ENCODE results near the gene TMEM52B. TPM values are rescaled to one million over a fixed set of nuclear protein-coding genes. Genes with fewer than 3 reads are reported as not detected.
"Not testable (repeated sequence)": the region's sequence is repeated elsewhere in the genome, so short reads cannot be mapped to it uniquely, and the experiment has no call there.

Gene TMEM52B
- total and polyA plus RNA-seq, 4 experiments from 2014 or later = not detected

GRCh38 chr12:10215436-10215835 lies 36.6 kb downstream of the TMEM52B start:
- peak overlapping the region in 5 of 7 donors; percentile 52 to 92 (median 61) for H3K27ac Mint-ChIP-seq
- no peaks in the 10 kb centered on the region for H3K9me3 Mint-ChIP-seq
- H3K4me1 ChIP-seq (ENCODE audit: insufficient read depth, low read length) = peaks cover 32% of the 10 kb centered on the region
- no peak overlapping the region for H3K27ac ChIP-seq (ENCODE audit: low read depth, low read length)
- no peaks in the 10 kb centered on the region for H3K27me3 Mint-ChIP-seq
- no peak for DNase-seq
- no peaks in the 10 kb centered on the region for H3K27me3 ChIP-seq (ENCODE audit: insufficient read depth, low read length)
- intact Hi-C loops (cut with micrococcal nuclease) = loop anchor here (10.0 kb wide), 2 partner anchors 601 to 1971 kb away; no protein-coding TSS in a partner anchor
- H3K36me3 Mint-ChIP-seq = peaks cover 4 to 29% of the 10 kb centered on the region in 2 donors
- ChIA-PET POLR2A (ENCODE audit: partially characterized antibody) (interaction anchor here (1.3 kb wide), 1 partner anchor 398 kb away, joined by 6 read pairs; the partner anchor contains the start of gene MAGOHB), CTCF (ENCODE audit: partially characterized antibody) (interaction anchor here (1.7 kb wide), 1 partner anchor 149 kb away, joined by 4 read pairs; no protein-coding TSS in a partner anchor)
- no peaks in the 10 kb centered on the region for H3K36me3 ChIP-seq (ENCODE audit: insufficient read depth, low read length)
- H3K4me3 Mint-ChIP-seq = peak overlapping the region in 6 of 8 donors; percentile 47 to 98 (median 90)
- no peak overlapping the region for H3K4me3 ChIP-seq (ENCODE audit: low read length in 2 of 2)
- H3K9me3 ChIP-seq (ENCODE audit: control insufficient read depth in 1 of 2, low read length in 2 of 2) = no peaks in the 10 kb centered on the region
- H3K4me1 Mint-ChIP-seq = peaks cover 19 to 44% (median 25%) of the 10 kb centered on the region in 4 donors

- DNase-seq = peak in 2 of 5 donors; percentile 14 to 37
- H3K4me1 ChIP-seq (ENCODE audit: insufficient read depth, low read length) = peaks cover 32% of the 10 kb centered on the region
- H3K27me3 ChIP-seq (ENCODE audit: insufficient read depth, low read length); H3K27me3 Mint-ChIP-seq; H3K4me3 ChIP-seq (ENCODE audit: low read length in 2 of 2); H3K36me3 ChIP-seq (ENCODE audit: insufficient read depth, low read length); H3K27ac ChIP-seq (ENCODE audit: low read depth, low read length); CTCF ChIA-PET (ENCODE audit: partially characterized antibody); H3K9me3 ChIP-seq (ENCODE audit: control insufficient read depth in 1 of 2, low read length in 2 of 2); H3K9me3 Mint-ChIP-seq: not testable (repeated sequence)
- peak overlapping the region in 1 of 7 donors; percentile 92 for H3K27ac Mint-ChIP-seq
- POLR2A ChIA-PET (ENCODE audit: partially characterized antibody) = interaction anchor here (1.1 kb wide), 1 partner anchor 458 kb away, joined by 3 read pairs; no protein-coding TSS in a partner anchor
- H3K4me1 Mint-ChIP-seq = peaks cover 19 to 44% (median 25%) of the 10 kb centered on the region in 4 donors
- peak overlapping the region in 1 of 8 donors; percentile 58 for H3K4me3 Mint-ChIP-seq
- peaks cover 9 to 34% of the 10 kb centered on the region in 2 donors for H3K36me3 Mint-ChIP-seq
- intact Hi-C loops (cut with micrococcal nuclease) = loop anchor here (10.0 kb wide), 2 partner anchors 601 to 1971 kb away; no protein-coding TSS in a partner anchor
Measured at GRCh38 chr12:10215946-10216345, 37.1 kb downstream of the TMEM52B start.

- peak overlapping the region in 1 of 7 donors; percentile 52 for H3K27ac Mint-ChIP-seq
- no peaks in the 10 kb centered on the region for H3K9me3 ChIP-seq (ENCODE audit: control insufficient read depth in 1 of 2, low read length in 2 of 2)
- CTCF ChIA-PET (ENCODE audit: partially characterized antibody) = interaction anchor here (0.9 to 1.4 kb wide), 2 partner anchors 17 to 64 kb away, joined by 3 read pairs; no protein-coding TSS in a partner anchor
- H3K4me1 ChIP-seq (ENCODE audit: insufficient read depth, low read length) = peaks cover 26% of the 10 kb centered on the region
- no peak overlapping the region for H3K27ac ChIP-seq (ENCODE audit: low read depth, low read length)
- H3K4me3 ChIP-seq (ENCODE audit: low read length in 2 of 2) = no peak overlapping the region
- peaks cover 24 to 48% of the 10 kb centered on the region in 2 donors for H3K36me3 Mint-ChIP-seq
- H3K4me1 Mint-ChIP-seq = peaks cover 17 to 32% (median 20%) of the 10 kb centered on the region in 4 donors
- POLR2A ChIA-PET (ENCODE audit: partially characterized antibody) = no interaction called here
- no peaks in the 10 kb centered on the region for H3K27me3 Mint-ChIP-seq
- intact Hi-C loops (cut with micrococcal nuclease) = loop anchor here (10.0 kb wide), 2 partner anchors 603 to 1973 kb away; no protein-coding TSS in a partner anchor
- DNase-seq = no peak
- H3K4me3 Mint-ChIP-seq = no peak overlapping the region
- H3K27me3 ChIP-seq (ENCODE audit: insufficient read depth, low read length) = no peaks in the 10 kb centered on the region
- peaks cover 0 to under 1% (median 0%) of the 10 kb centered on the region in 8 donors for H3K9me3 Mint-ChIP-seq
- H3K36me3 ChIP-seq (ENCODE audit: insufficient read depth, low read length) = peaks cover 9% of the 10 kb centered on the region
Measured at GRCh38 chr12:10218021-10218420, 39.2 kb downstream of the TMEM52B start.

GRCh38 chr12:10220398-10221077 lies 41.7 kb downstream of the TMEM52B start:
- Mint-ChIP-seq H3K4me3 (no peak overlapping the region), H3K9me3 (peaks cover 0 to 2% (median 0%) of the 10 kb centered on the region in 8 donors)
- peaks cover 9% of the 10 kb centered on the region for H3K36me3 ChIP-seq (ENCODE audit: insufficient read depth, low read length)

GRCh38 chr12:10221846-10222245 lies 43.0 kb downstream of the TMEM52B start:
- H3K4me3 Mint-ChIP-seq = no peak overlapping the region
- POLR2A ChIA-PET (ENCODE audit: partially characterized antibody) = no interaction called here

More at GRCh38 chr12:10220398-10221077, 41.7 kb downstream of the TMEM52B start:
- no peak overlapping the region for H3K27ac Mint-ChIP-seq
- peaks cover 2 to 7% (median 4%) of the 10 kb centered on the region in 4 donors for H3K4me1 Mint-ChIP-seq
- peaks cover 39 to 49% of the 10 kb centered on the region in 2 donors for H3K36me3 Mint-ChIP-seq
- POLR2A ChIA-PET (ENCODE audit: partially characterized antibody) = no interaction called here
- intact Hi-C loops (cut with micrococcal nuclease) = no loop called here
- no peak for DNase-seq
- peaks cover 7% of the 10 kb centered on the region for H3K4me1 ChIP-seq (ENCODE audit: insufficient read depth, low read length)
- H3K27me3 ChIP-seq (ENCODE audit: insufficient read depth, low read length) = no peaks in the 10 kb centered on the region
- H3K27me3 Mint-ChIP-seq = no peaks in the 10 kb centered on the region
- CTCF ChIA-PET (ENCODE audit: partially characterized antibody) = interaction anchor here (1.0 kb wide), 1 partner anchor 15 kb away, joined by 3 read pairs; no protein-coding TSS in a partner anchor
- H3K4me3 ChIP-seq (ENCODE audit: low read length in 2 of 2) = no peak overlapping the region
- H3K27ac ChIP-seq (ENCODE audit: low read depth, low read length) = no peak overlapping the region
- no peaks in the 10 kb centered on the region for H3K9me3 ChIP-seq (ENCODE audit: control insufficient read depth in 1 of 2, low read length in 2 of 2)

GRCh38 chr12:10223208-10223607 lies 44.4 kb downstream of the TMEM52B start:
- ChIA-PET POLR2A (ENCODE audit: partially characterized antibody) (interaction anchor here (1.9 kb wide), 1 partner anchor 10 kb away, joined by 16 read pairs; the partner anchor contains the start of gene GABARAPL1), CTCF (ENCODE audit: partially characterized antibody) (interaction anchor here (0.8 kb wide), 1 partner anchor 341 kb away, joined by 3 read pairs; no protein-coding TSS in a partner anchor)
- Mint-ChIP-seq H3K27me3 (no peaks in the 10 kb centered on the region), H3K4me1 (peaks cover 0 to 5% (median 4%) of the 10 kb centered on the region in 4 donors), H3K36me3 (peaks cover 39 to 49% of the 10 kb centered on the region in 2 donors), H3K27ac (peak overlapping the region in 1 of 7 donors; percentile 2), H3K9me3 (peaks cover 0 to 2% (median 0%) of the 10 kb centered on the region in 8 donors), H3K4me3 (no peak overlapping the region)
- Histone ChIP-seq H3K27me3 (ENCODE audit: insufficient read depth, low read length) (no peaks in the 10 kb centered on the region), H3K27ac (ENCODE audit: low read depth, low read length) (no peak overlapping the region), H3K9me3 (ENCODE audit: control insufficient read depth in 1 of 2, low read length in 2 of 2) (no peaks in the 10 kb centered on the region), H3K4me1 (ENCODE audit: insufficient read depth, low read length) (no peaks in the 10 kb centered on the region), H3K4me3 (ENCODE audit: low read length in 2 of 2) (no peak overlapping the region), H3K36me3 (ENCODE audit: insufficient read depth, low read length) (peaks cover 9% of the 10 kb centered on the region)
- intact Hi-C loops (cut with micrococcal nuclease) = no loop called here
- no peak for DNase-seq

More at GRCh38 chr12:10221846-10222245, 43.0 kb downstream of the TMEM52B start:
- CTCF ChIA-PET (ENCODE audit: partially characterized antibody) = interaction anchor here (0.8 to 1.0 kb wide), 2 partner anchors 14 to 15 kb away, joined by 3 read pairs; no protein-coding TSS in a partner anchor
- no peaks in the 10 kb centered on the region for H3K4me1 ChIP-seq (ENCODE audit: insufficient read depth, low read length)
- Mint-ChIP-seq H3K27ac (peak overlapping the region in 3 of 7 donors; percentile 10 to 25 (median 12)), H3K9me3 (peaks cover 0 to 2% (median 0%) of the 10 kb centered on the region in 8 donors), H3K4me1 (peaks cover 0 to 4% (median 2%) of the 10 kb centered on the region in 4 donors), H3K36me3 (peaks cover 39 to 49% of the 10 kb centered on the region in 2 donors), H3K27me3 (no peaks in the 10 kb centered on the region)
- H3K27me3 ChIP-seq (ENCODE audit: insufficient read depth, low read length) = no peaks in the 10 kb centered on the region
- no peak for DNase-seq
- H3K36me3 ChIP-seq (ENCODE audit: insufficient read depth, low read length) = peaks cover 9% of the 10 kb centered on the region
- intact Hi-C loops (cut with micrococcal nuclease) = no loop called here
- no peaks in the 10 kb centered on the region for H3K9me3 ChIP-seq (ENCODE audit: control insufficient read depth in 1 of 2, low read length in 2 of 2)
- no peak overlapping the region for H3K27ac ChIP-seq (ENCODE audit: low read depth, low read length)
- H3K4me3 ChIP-seq (ENCODE audit: low read length in 2 of 2) = no peak overlapping the region

- H3K9me3 ChIP-seq (ENCODE audit: control insufficient read depth in 1 of 2, low read length in 2 of 2); DNase-seq; H3K4me3 Mint-ChIP-seq; H3K27me3 Mint-ChIP-seq; H3K4me1 ChIP-seq (ENCODE audit: insufficient read depth, low read length); intact Hi-C loops (cut with micrococcal nuclease); H3K27ac ChIP-seq (ENCODE audit: low read depth, low read length); H3K27me3 ChIP-seq (ENCODE audit: insufficient read depth, low read length); POLR2A ChIA-PET (ENCODE audit: partially characterized antibody); H3K36me3 ChIP-seq (ENCODE audit: insufficient read depth, low read length); H3K27ac Mint-ChIP-seq; H3K4me1 Mint-ChIP-seq; H3K4me3 ChIP-seq (ENCODE audit: low read length in 2 of 2); H3K9me3 Mint-ChIP-seq: not testable (repeated sequence)
- CTCF ChIA-PET (ENCODE audit: partially characterized antibody) = interaction anchor here (0.9 kb wide), 1 partner anchor 10 kb away, joined by 4 read pairs; no protein-coding TSS in a partner anchor
- peaks cover 35 to 37% of the 10 kb centered on the region in 2 donors for H3K36me3 Mint-ChIP-seq
Measured at GRCh38 chr12:10225426-10225825, 46.6 kb downstream of the TMEM52B start.
